ENCODE measurements around the gene TRIM50. TPM values are rescaled to one million over a fixed set of nuclear protein-coding genes. Genes with fewer than 3 reads are reported as not detected.
A peak's percentile ranks its signal among the peaks of the same experiment; 100 is the strongest.
"Not testable (repeated sequence)": the region's sequence is repeated elsewhere in the genome, so short reads cannot be mapped to it uniquely, and the experiment has no call there.

Gene TRIM50
- total RNA-seq, 1 donor from 2014 or later: not detected

- no peak for DNase-seq (ENCODE audit: low read depth)
- TF ChIP-seq CTCF (conservative IDR thresholded peaks at IDR 0.05; ENCODE audit: low read depth, low read length): no peak
- H3K4me3 ChIP-seq (ENCODE audit: low read depth, low read length): no peak overlapping the region
Observed at GRCh38 chr7:73364006-73364728, 36.3 kb upstream of the TRIM50 start.

GRCh38 chr7:73363225-73364005, 35.5 kb upstream of the TRIM50 start:
- no peak for DNase-seq (ENCODE audit: low read depth)
- no peak overlapping the region for H3K4me3 ChIP-seq (ENCODE audit: low read depth, low read length)
- TF ChIP-seq CTCF (conservative IDR thresholded peaks at IDR 0.05; ENCODE audit: low read depth, low read length): no peak

- H3K4me3 ChIP-seq (ENCODE audit: low read depth, low read length); DNase-seq (ENCODE audit: low read depth): not testable (repeated sequence)
Observed at GRCh38 chr7:73360590-73360989, 32.7 kb upstream of the TRIM50 start.

GRCh38 chr7:73359746-73360375, 32.0 kb upstream of the TRIM50 start:
- TF ChIP-seq CTCF (conservative IDR thresholded peaks at IDR 0.05; ENCODE audit: low read depth, low read length): no peak
- H3K4me3 ChIP-seq (ENCODE audit: low read depth, low read length): no peak overlapping the region
- no peak for DNase-seq (ENCODE audit: low read depth)

- no peak for TF ChIP-seq CTCF (conservative IDR thresholded peaks at IDR 0.05; ENCODE audit: low read depth, low read length)
- no peak for DNase-seq (ENCODE audit: low read depth)
- H3K4me3 ChIP-seq (ENCODE audit: low read depth, low read length): no peak overlapping the region
Observed at GRCh38 chr7:73359306-73359705, 31.4 kb upstream of the TRIM50 start.

GRCh38 chr7:73358590-73359275, 30.9 kb upstream of the TRIM50 start:
- TF ChIP-seq CTCF (conservative IDR thresholded peaks at IDR 0.05; ENCODE audit: low read depth, low read length): no peak
- no peak for DNase-seq (ENCODE audit: low read depth)
- H3K4me3 ChIP-seq (ENCODE audit: low read depth, low read length): peak overlapping the region; percentile 36

GRCh38 chr7:73356159-73356558, 28.3 kb upstream of the TRIM50 start:
- TF ChIP-seq CTCF (conservative IDR thresholded peaks at IDR 0.05; ENCODE audit: low read depth, low read length): no peak
- DNase-seq (ENCODE audit: low read depth): no peak
- no peak overlapping the region for H3K4me3 ChIP-seq (ENCODE audit: low read depth, low read length)

All from epithelial cell of proximal tubule (primary cell).